IMR-90 (cell line): ENCODE results near the gene TRPV4. TPM values are rescaled to one million over a fixed set of nuclear protein-coding genes. Genes with fewer than 3 reads are reported as not detected.

Experiments used
- ATAC-seq: fragments of 200-7000 bp; cut with Tn5 transposase; 2 replicates; pipeline ENCODE4 v1.9.1; 2020; ENCODE audit warnings: low read depth, mild to moderate bottlenecking, moderate library complexity
- BruUV-seq: library from RNA; stranded (reverse); fragments of 400-500 nt; replicated peaks from 2 replicates; lab custom pipeline; 2021; lab: Mats Ljungman, UMichigan
- CTCF ChIA-PET: fragments of 300-600 bp; formaldehyde crosslinking; extraction: SDS; loops from one replicate; lab custom pipeline; 2021; ENCODE audit warnings: antibody characterized with exemption; lab: Yijun Ruan, JAX
- POLR2A ChIA-PET: fragments of 300-600 bp; sonication (Branson Sonifier 250); formaldehyde crosslinking; loops from one replicate; lab custom pipeline; 2022; ENCODE audit warnings: antibody characterized with exemption; ENCODE audit not compliant: unreplicated experiment; lab: Charles Lee
- DNase-seq: peaks from one replicate; pipeline ENCODE4 v3.0.0; 2013
- H2AFZ ChIP-seq: replicated peaks from 2 replicates; pipeline ENCODE3; 2013; ENCODE audit warnings: low read length, mild to moderate bottlenecking; ENCODE audit not compliant: poor library complexity
- H2AK5ac ChIP-seq: 2 replicates; pipeline ENCODE4 v1.6.1; 2013; ENCODE audit warnings: low read depth, low read length, inconsistent platforms
- H2AK9ac ChIP-seq: replicated peaks from 2 replicates; pipeline ENCODE3; 2013; ENCODE audit warnings: mild to moderate bottlenecking, low read depth, low read length, moderate library complexity; ENCODE audit not compliant: poor library complexity
- H2BK120ac ChIP-seq: 2 replicates; pipeline ENCODE4 v1.6.1; 2013; ENCODE audit warnings: low read depth, low read length, inconsistent platforms
- H2BK15ac ChIP-seq: 3 replicates; pipeline ENCODE4 v1.6.1; 2013; ENCODE audit warnings: low read depth, low read length, inconsistent platforms
- H2BK20ac ChIP-seq: 2 replicates; pipeline ENCODE4 v1.6.1; 2013; ENCODE audit warnings: low read depth, mild to moderate bottlenecking, inconsistent platforms, low read length, moderate library complexity
- H2BK5ac ChIP-seq: 2 replicates; pipeline ENCODE4 v1.6.1; 2013; ENCODE audit warnings: mild to moderate bottlenecking, low read depth, low read length, inconsistent platforms; ENCODE audit not compliant: poor library complexity, severe bottlenecking
- H3K14ac ChIP-seq: replicated peaks from 2 replicates; pipeline ENCODE4 v1.6.1; 2013; ENCODE audit warnings: low read depth, low read length, inconsistent platforms
- H3K18ac ChIP-seq: 2 replicates; pipeline ENCODE4 v1.6.1; 2013; ENCODE audit warnings: low read depth, low read length, control low read depth
- H3K23ac ChIP-seq: 2 replicates; pipeline ENCODE4 v1.6.1; 2013; ENCODE audit warnings: low read depth, low read length, inconsistent platforms
- H3K27ac ChIP-seq: 2 replicates; pipeline ENCODE4 v1.5.1; 2013; ENCODE audit warnings: mild to moderate bottlenecking, control low read depth, low read length; ENCODE audit not compliant: insufficient read depth
- H3K27me3 ChIP-seq: 2 replicates; pipeline ENCODE4 v1.6.1; 2013; ENCODE audit warnings: low read length; ENCODE audit not compliant: control insufficient read depth, insufficient read depth
- H3K36me3 ChIP-seq: 2 replicates; pipeline ENCODE4 v1.6.1; 2013; ENCODE audit warnings: low read length, mixed read lengths; ENCODE audit not compliant: control insufficient read depth, insufficient read depth
- H3K4ac ChIP-seq: 2 replicates; pipeline ENCODE4 v1.6.1; 2013; ENCODE audit warnings: low read depth, low read length, inconsistent platforms
- H3K4me1 ChIP-seq: 2 replicates; pipeline ENCODE4 v1.6.1; 2013; ENCODE audit warnings: low read length, mixed read lengths; ENCODE audit not compliant: control insufficient read depth, insufficient read depth
- H3K4me2 ChIP-seq: 2 replicates; pipeline ENCODE4 v1.6.1; 2013; ENCODE audit warnings: low read depth, mild to moderate bottlenecking, control low read depth, low read length, moderate library complexity
- H3K4me3 ChIP-seq: 2 replicates; pipeline ENCODE4 v1.5.1; 2013; ENCODE audit warnings: low read depth, mild to moderate bottlenecking, control low read depth, low read length, moderate library complexity; ENCODE audit not compliant: insufficient read depth
- H3K56ac ChIP-seq: 2 replicates; pipeline ENCODE4 v1.6.1; 2013; ENCODE audit warnings: low read length, inconsistent platforms; ENCODE audit not compliant: insufficient read depth; ENCODE audit errors: extremely low read depth
- H3K79me1 ChIP-seq, 2 experiments: 2 replicates each; pipeline ENCODE4 v1.6.1; 2013; ENCODE audit warnings: low read length in 2 of 2, inconsistent platforms in 1 of 2, low read depth in 1 of 2
- H3K9ac ChIP-seq: 2 replicates; pipeline ENCODE4 v1.6.1; 2013; ENCODE audit warnings: low read depth, low read length, control low read depth
- H3K9me1 ChIP-seq: 2 replicates; pipeline ENCODE4 v1.6.1; 2013; ENCODE audit warnings: low read length, inconsistent platforms; ENCODE audit not compliant: insufficient read depth
- H3K9me3 ChIP-seq: 2 replicates; pipeline ENCODE4 v1.6.1; 2013; ENCODE audit warnings: low read length; ENCODE audit not compliant: control insufficient read depth, insufficient read depth
- H4K20me1 ChIP-seq: 2 replicates; pipeline ENCODE4 v1.6.1; 2013; ENCODE audit warnings: low read length, inconsistent platforms; ENCODE audit not compliant: insufficient read depth
- H4K5ac ChIP-seq: 2 replicates; pipeline ENCODE4 v1.6.1; 2013; ENCODE audit warnings: mild to moderate bottlenecking, low read depth, low read length, control low read depth
- H4K8ac ChIP-seq, 2 experiments: 2 replicates each; pipeline ENCODE4 v1.6.1; 2013; ENCODE audit warnings: low read depth in 2 of 2, low read length in 2 of 2, control low read depth in 1 of 2, inconsistent platforms in 1 of 2
- H4K91ac ChIP-seq: 2 replicates; pipeline ENCODE4 v1.6.1; 2013; ENCODE audit warnings: low read depth, low read length, inconsistent platforms; ENCODE audit not compliant: insufficient read depth
- BHLHE40 ChIP-seq: fragments of 150-350 bp; IDR thresholded peaks from 2 replicates; pipeline ENCODE4 v1.6.1; 2016; ENCODE audit warnings: mild to moderate bottlenecking, low read depth, low read length
- CHD1 ChIP-seq: IDR thresholded peaks from 2 replicates; pipeline ENCODE4 v1.6.1; 2012; ENCODE audit warnings: low read depth, low read length, improper control_type of control experiment
- FOS ChIP-seq: fragments of 150-350 bp; IDR thresholded peaks from 2 replicates; pipeline ENCODE4 v1.6.1; 2016; ENCODE audit warnings: low read depth, low read length
- MAFK ChIP-seq: IDR thresholded peaks from 2 replicates; pipeline ENCODE4 v1.6.1; 2012; ENCODE audit warnings: low read depth, low read length, improper control_type of control experiment
- MAZ ChIP-seq: IDR thresholded peaks from 2 replicates; pipeline ENCODE4 v1.6.1; 2012; ENCODE audit warnings: low read depth, mild to moderate bottlenecking, low read length, improper control_type of control experiment, moderate library complexity, borderline replicate concordance
- MXI1 ChIP-seq: IDR thresholded peaks from 2 replicates; pipeline ENCODE4 v1.6.1; 2012; ENCODE audit warnings: low read depth, mild to moderate bottlenecking, low read length, moderate library complexity, borderline replicate concordance
- NFE2L2 ChIP-seq: fragments of 150-350 bp; IDR thresholded peaks from 2 replicates; pipeline ENCODE4 v1.6.1; 2016; ENCODE audit warnings: low read depth, mild to moderate bottlenecking, low read length
- POLR2A ChIP-seq: IDR thresholded peaks from 2 replicates; pipeline ENCODE4 v1.6.1; 2012; ENCODE audit warnings: mild to moderate bottlenecking, low read depth, low read length
- RAD21 ChIP-seq: IDR thresholded peaks from 2 replicates; pipeline ENCODE4 v1.6.1; 2012; ENCODE audit warnings: low read length, improper control_type of control experiment
- RFX5 ChIP-seq: IDR thresholded peaks from 2 replicates; pipeline ENCODE4 v1.8.0; 2012; ENCODE audit warnings: low read depth, mild to moderate bottlenecking, low read length, moderate library complexity
- SMC3 ChIP-seq: fragments of 150-350 bp; IDR thresholded peaks from 2 replicates; pipeline ENCODE4 v1.6.1; 2016; ENCODE audit warnings: low read depth, mild to moderate bottlenecking, antibody characterized with exemption, low read length, moderate library complexity
- WGBS, 2 experiments: methylation state at CpG; one replicate each; pipeline versions ENCODE4 v1.1.5 to v1.1.7; 2013; ENCODE audit warnings: missing lambda C conversion rate in 2 of 2; ENCODE audit not compliant: insufficient read length in 1 of 2; ENCODE audit errors: extremely low coverage in 2 of 2; 5-methylcytosine and 5-hydroxymethylcytosine counted together
- dilution Hi-C: fragments of 300-500 bp; cut with HindIII; formaldehyde crosslinking; loops from one replicate; pipeline ENCODE4 v1.14.3; 2018; ENCODE audit warnings: low sequenced_read_pairs; ENCODE audit not compliant: unreplicated experiment
- in situ Hi-C: fragments of 300-500 bp; cut with MboI; formaldehyde crosslinking; loops from 3 replicates; pipeline ENCODE4 v1.14.3; 2019; ENCODE audit warnings: low sequenced_read_pairs, inconsistent platforms, mixed read lengths
- intact Hi-C: fragments of 100-400 bp; cut with micrococcal nuclease; formaldehyde crosslinking; loops from 2 replicates; pipeline ENCODE4 v1.10.0; 2022
- polyA plus RNA-seq, 3 experiments: library from polyadenylated mRNA; depleted of rRNA; stranded (reverse); fragments of >200 nt; gene quantifications; 2 replicates each; pipeline ENCODE4 v1.2.3, GENCODE V29; 2012; ENCODE audit warnings: low replicate concordance in 1 of 3
- total RNA-seq: library from RNA; depleted of rRNA; stranded (reverse); fragments of >200 nt; gene quantifications from 2 replicates; pipeline ENCODE4 v1.2.3, GENCODE V29; 2012
- TF ChIP-seq, protein P1 (sequence below): conservative IDR thresholded peaks from 2 replicates; pipeline ENCODE4 v1.5.1; 2012; ENCODE audit warnings: mild to moderate bottlenecking, low read depth, low read length, improper control_type of control experiment
- TF ChIP-seq, protein P2 (sequence below): fragments of 150-350 bp; IDR thresholded peaks from 2 replicates; pipeline ENCODE4 v1.6.1; 2016; ENCODE audit warnings: low read depth, mild to moderate bottlenecking, low read length, moderate library complexity, borderline replicate concordance

The TRPV4 gene
- total and polyA plus RNA-seq, 2 of the 4 experiments (the other 2 are of a cell fraction): 1.1 to 6.1 TPM

DNA sequence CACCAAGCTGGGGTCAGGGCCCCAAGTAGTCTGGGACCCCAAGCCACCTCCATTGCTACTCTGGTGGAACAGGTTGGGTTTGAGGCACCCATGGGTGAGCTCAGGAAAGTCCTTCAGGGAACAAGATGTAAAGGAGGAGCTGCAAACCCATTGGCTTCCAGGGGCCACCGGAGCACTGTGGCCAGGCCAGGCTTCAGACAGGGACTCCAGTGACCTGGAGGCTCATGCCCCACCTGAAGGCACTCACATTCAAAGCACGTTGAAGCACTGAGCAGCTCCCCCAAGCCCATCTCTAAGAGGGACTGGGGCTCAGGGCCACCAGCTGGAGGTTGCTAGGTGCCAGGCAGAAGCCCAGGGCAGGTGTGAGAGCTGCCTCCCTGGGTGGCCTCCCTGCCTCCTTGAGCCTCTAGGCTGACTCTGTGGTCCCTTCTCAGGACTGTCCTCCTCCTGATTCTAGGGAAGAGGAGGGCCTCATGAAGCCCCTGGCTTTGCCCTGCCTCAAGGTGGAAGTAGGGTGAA lies 70.5 kb downstream of the TRPV4 start:
- Histone ChIP-seq H2AFZ (peak overlapping the region; percentile 72), H3K9me3 (peaks cover 2% of the 10 kb centered on the region; the same call in 1 of the 2 replicates), H3K9me1 (no peaks in the 10 kb centered on the region), H4K20me1 (no peaks in the 10 kb centered on the region), H2BK20ac (no peak overlapping the region), H2AK9ac (peak overlapping the region; percentile 78), H3K36me3 (no peaks in the 10 kb centered on the region), H4K8ac (no peak overlapping the region), H2BK120ac (no peak overlapping the region), H2AK5ac (no peak overlapping the region), H3K14ac (no peak overlapping the region), H3K9ac (no peak overlapping the region), H3K27ac (no peak overlapping the region), H2BK15ac (no peak overlapping the region), H2BK5ac (no peak overlapping the region), H3K18ac (no peak overlapping the region), H3K4ac (no peak overlapping the region), H4K91ac (no peak overlapping the region), H3K4me3 (no peak overlapping the region), H3K23ac (no peak overlapping the region), H3K4me1 (no peaks in the 10 kb centered on the region), H4K5ac (no peak overlapping the region), H3K56ac (no peak overlapping the region), H3K79me1 (no peaks in the 10 kb centered on the region), H3K27me3 (peaks cover 22% of the 10 kb centered on the region; the same call in 1 of the 2 replicates), H3K4me2 (no peak overlapping the region)
- BruUV-seq: no TSS peak
- WGBS, 2 experiments: no CpG with 5 or more reads among the region's 2 CpGs
- DNase-seq: no peak
- POLR2A ChIA-PET: no interaction called here
- TF ChIP-seq MXI1: no peak
- TF ChIP-seq, protein P1, sequence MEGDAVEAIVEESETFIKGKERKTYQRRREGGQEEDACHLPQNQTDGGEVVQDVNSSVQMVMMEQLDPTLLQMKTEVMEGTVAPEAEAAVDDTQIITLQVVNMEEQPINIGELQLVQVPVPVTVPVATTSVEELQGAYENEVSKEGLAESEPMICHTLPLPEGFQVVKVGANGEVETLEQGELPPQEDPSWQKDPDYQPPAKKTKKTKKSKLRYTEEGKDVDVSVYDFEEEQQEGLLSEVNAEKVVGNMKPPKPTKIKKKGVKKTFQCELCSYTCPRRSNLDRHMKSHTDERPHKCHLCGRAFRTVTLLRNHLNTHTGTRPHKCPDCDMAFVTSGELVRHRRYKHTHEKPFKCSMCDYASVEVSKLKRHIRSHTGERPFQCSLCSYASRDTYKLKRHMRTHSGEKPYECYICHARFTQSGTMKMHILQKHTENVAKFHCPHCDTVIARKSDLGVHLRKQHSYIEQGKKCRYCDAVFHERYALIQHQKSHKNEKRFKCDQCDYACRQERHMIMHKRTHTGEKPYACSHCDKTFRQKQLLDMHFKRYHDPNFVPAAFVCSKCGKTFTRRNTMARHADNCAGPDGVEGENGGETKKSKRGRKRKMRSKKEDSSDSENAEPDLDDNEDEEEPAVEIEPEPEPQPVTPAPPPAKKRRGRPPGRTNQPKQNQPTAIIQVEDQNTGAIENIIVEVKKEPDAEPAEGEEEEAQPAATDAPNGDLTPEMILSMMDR: no peak
- TF ChIP-seq RAD21: no peak
- TF ChIP-seq RFX5: no peak
- TF ChIP-seq SMC3: no peak
- no peak for TF ChIP-seq MAZ
- TF ChIP-seq POLR2A: no peak
- no peak for TF ChIP-seq BHLHE40
- TF ChIP-seq CHD1: no peak
- no peak for TF ChIP-seq NFE2L2
- TF ChIP-seq, protein P2, sequence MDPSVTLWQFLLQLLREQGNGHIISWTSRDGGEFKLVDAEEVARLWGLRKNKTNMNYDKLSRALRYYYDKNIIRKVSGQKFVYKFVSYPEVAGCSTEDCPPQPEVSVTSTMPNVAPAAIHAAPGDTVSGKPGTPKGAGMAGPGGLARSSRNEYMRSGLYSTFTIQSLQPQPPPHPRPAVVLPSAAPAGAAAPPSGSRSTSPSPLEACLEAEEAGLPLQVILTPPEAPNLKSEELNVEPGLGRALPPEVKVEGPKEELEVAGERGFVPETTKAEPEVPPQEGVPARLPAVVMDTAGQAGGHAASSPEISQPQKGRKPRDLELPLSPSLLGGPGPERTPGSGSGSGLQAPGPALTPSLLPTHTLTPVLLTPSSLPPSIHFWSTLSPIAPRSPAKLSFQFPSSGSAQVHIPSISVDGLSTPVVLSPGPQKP: no peak
- TF ChIP-seq FOS: no peak
- no peak for TF ChIP-seq MAFK
- in situ Hi-C loops: no loop called here
- intact Hi-C loops: no loop called here
- CTCF ChIA-PET: no interaction called here
- dilution Hi-C loops: no loop called here
- ATAC-seq: no peak
